RKO (cell line): ENCODE data around the gene PGM1.
"Not testable (repeated sequence)": the region's sequence is repeated elsewhere in the genome, so short reads cannot be mapped to it uniquely, and the experiment has no call there.

Experiments used
- DNase-seq: peaks from one replicate; pipeline ENCODE4 v3.0.0-alpha.2; 2016; ENCODE audit warnings: low spot score

The PGM1 gene

GRCh38 chr1:63593303-63593885 lies at the start of gene PGM1:
Gene PGM1, plus strand, starts transcription at chr1:63593411. Its CDS starts 78 bp downstream, at chr1:63593489.
- peak; percentile 79 for DNase-seq

GRCh38 chr1:63545780-63546179 lies 47.4 kb upstream of the PGM1 start:
- DNase-seq: peak; percentile 37

- no peak for DNase-seq
These were observed 45.5 kb upstream of the PGM1 start for GRCh38 chr1:63547621-63548294.

- no peak for DNase-seq
These were observed 44.9 kb upstream of the PGM1 start for GRCh38 chr1:63548303-63548702.

- no peak for DNase-seq
These were observed 44.3 kb upstream of the PGM1 start for GRCh38 chr1:63548877-63549276.

GRCh38 chr1:63555480-63555879 lies 37.7 kb upstream of the PGM1 start:
- no peak for DNase-seq

- DNase-seq: peak; percentile 19
These were observed 35.7 kb upstream of the PGM1 start for GRCh38 chr1:63557365-63557987.

- no peak for DNase-seq
These were observed 33.9 kb upstream of the PGM1 start for GRCh38 chr1:63559357-63559756.

- DNase-seq: no peak
These were observed 29.5 kb upstream of the PGM1 start for GRCh38 chr1:63563745-63564144.

GRCh38 chr1:63569068-63569467 lies 24.1 kb upstream of the PGM1 start:
- no peak for DNase-seq

GRCh38 chr1:63569640-63570316 lies 23.4 kb upstream of the PGM1 start:
- DNase-seq: no peak

GRCh38 chr1:63572686-63573085 lies 20.5 kb upstream of the PGM1 start:
- DNase-seq: not testable (repeated sequence)

GRCh38 chr1:63574203-63574796 lies 18.9 kb upstream of the PGM1 start:
- DNase-seq: not testable (repeated sequence)

GRCh38 chr1:63575340-63575826 lies 17.8 kb upstream of the PGM1 start:
- DNase-seq: peak; percentile 26

GRCh38 chr1:63586326-63586725 lies 6.9 kb upstream of the PGM1 start:
- not testable (repeated sequence) for DNase-seq

GRCh38 chr1:63590166-63590560 lies 3.0 kb upstream of the PGM1 start:
- no peak for DNase-seq

GRCh38 chr1:63592536-63593302 lies 492 bp upstream of the PGM1 start:
- DNase-seq: peak; percentile 66

GRCh38 chr1:63593886-63594605 lies 835 bp downstream of the PGM1 start:
- DNase-seq: peak; percentile 64

- DNase-seq: no peak
These were observed 2.2 kb downstream of the PGM1 start for GRCh38 chr1:63595435-63595834.

GRCh38 chr1:63599799-63600198 lies 6.6 kb downstream of the PGM1 start:
- no peak for DNase-seq

- no peak for DNase-seq
These were observed 7.0 kb downstream of the PGM1 start for GRCh38 chr1:63600248-63600647.
